WI38 (cell line): ENCODE data around the gene ALDH1B1.

Experiments
- H3K4me3 ChIP-seq: 2 replicates; pipeline ENCODE4 v1.5.1; 2011; ENCODE audit warnings: low read depth, mild to moderate bottlenecking, control low read depth, low read length
- TF ChIP-seq, protein P1 (sequence below): IDR thresholded peaks from 2 replicates; pipeline ENCODE4 v1.5.1; 2012; ENCODE audit warnings: low read depth, mild to moderate bottlenecking, control low read depth, low read length

ALDH1B1 gene

DNA sequence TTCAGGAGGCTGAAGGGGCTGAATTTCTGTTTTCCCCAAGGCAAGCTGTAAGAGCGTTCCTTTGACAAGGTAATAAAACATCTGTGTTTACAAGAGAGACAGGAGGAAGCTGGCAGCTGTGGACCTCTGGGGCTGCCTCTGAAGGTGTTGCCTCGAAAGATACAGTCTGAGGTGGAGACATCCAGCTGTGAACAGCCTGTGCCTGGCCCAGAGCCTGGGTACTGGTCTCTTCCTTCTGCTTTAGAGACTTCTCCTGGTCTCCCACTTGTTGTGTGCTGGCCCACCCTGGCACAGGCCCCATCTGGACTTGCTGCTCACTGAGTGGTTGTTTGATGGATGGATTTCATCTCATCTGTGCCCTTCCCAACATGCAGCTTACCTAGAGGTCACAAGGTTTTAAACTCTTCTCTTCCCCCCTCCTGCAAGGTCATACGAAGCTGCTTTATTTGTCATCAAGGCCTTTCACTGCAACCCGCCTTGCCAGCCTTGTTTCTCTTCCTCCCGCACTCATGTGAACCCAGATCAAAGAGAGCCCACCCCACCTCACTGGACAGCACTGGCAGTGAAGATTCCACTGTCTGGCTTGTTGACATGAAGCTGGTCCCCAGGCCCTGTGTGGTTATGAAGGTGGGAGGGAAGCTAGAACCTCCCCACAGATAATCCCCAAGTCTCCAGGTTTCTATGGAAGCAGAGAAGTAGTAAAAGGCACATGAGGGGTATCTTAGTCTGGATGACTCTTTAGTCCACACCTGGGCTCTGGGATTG, 35.0 kb upstream of the ALDH1B1 start:
- H3K4me3 ChIP-seq: no peak overlapping the region
- TF ChIP-seq, protein P1, sequence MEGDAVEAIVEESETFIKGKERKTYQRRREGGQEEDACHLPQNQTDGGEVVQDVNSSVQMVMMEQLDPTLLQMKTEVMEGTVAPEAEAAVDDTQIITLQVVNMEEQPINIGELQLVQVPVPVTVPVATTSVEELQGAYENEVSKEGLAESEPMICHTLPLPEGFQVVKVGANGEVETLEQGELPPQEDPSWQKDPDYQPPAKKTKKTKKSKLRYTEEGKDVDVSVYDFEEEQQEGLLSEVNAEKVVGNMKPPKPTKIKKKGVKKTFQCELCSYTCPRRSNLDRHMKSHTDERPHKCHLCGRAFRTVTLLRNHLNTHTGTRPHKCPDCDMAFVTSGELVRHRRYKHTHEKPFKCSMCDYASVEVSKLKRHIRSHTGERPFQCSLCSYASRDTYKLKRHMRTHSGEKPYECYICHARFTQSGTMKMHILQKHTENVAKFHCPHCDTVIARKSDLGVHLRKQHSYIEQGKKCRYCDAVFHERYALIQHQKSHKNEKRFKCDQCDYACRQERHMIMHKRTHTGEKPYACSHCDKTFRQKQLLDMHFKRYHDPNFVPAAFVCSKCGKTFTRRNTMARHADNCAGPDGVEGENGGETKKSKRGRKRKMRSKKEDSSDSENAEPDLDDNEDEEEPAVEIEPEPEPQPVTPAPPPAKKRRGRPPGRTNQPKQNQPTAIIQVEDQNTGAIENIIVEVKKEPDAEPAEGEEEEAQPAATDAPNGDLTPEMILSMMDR: no peak

DNA sequence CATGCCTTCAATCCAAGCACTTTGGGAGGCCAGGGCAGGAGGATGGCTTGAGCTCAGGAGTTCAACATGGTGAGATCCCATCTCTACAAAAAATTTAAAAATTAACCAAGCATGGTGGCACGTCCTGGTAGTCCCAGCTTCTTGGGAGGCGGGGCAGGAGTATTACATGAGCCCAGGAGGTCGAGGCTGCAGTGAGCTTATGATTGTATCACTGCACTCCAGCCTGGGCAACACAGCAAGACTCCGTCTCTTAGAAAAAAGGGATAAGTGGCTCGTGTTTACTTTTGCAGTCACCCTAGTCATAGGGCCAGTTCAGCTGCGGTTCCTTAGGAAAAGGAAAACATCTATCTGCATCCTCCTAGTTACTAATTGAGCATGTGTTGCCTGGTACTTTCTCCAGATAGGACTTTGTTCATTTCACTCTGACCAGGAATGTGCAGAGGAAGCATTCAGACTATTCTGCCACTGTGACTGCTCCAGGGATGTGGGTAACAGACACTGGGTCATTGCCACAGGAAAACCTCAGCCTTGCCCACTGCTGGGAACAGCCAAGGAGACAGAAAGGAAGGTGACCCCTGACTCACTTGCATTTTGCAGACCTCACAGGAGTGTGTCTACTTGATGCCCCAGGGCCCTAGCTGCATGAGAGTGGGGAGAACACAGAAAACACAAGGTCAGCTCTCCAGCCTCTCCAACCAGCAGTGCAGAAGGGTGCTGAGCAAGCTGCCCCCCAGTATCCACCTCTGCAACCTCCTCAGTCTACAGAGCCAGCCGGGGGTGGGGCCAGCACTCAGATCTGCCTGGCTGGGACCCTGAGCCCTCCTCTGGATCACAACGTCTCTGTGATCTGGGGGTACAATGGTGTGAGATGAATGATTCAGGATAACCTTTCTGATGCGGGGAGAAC, 33.9 kb upstream of the ALDH1B1 start:
- no peak overlapping the region for H3K4me3 ChIP-seq
- TF ChIP-seq, protein P1: no peak

DNA sequence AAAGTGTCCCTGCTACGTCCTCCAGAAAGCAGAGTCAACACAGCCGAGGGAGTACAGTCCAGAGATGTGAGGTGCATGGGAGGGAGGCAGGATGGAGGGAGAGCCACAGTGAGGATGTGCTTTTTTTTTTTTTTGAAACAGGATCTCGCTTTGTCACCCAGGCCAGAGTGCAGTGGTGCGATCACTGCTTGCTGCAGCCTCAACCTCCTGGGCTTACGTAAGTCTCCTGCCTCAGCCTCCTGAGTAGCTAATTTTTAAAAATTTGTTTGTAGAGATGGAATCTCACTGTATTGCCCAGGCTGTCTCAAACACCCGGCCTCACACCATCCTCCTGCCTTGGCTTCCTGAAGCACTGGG, 33.2 kb upstream of the ALDH1B1 start:
- no peak overlapping the region for H3K4me3 ChIP-seq
- TF ChIP-seq, protein P1: no peak

DNA sequence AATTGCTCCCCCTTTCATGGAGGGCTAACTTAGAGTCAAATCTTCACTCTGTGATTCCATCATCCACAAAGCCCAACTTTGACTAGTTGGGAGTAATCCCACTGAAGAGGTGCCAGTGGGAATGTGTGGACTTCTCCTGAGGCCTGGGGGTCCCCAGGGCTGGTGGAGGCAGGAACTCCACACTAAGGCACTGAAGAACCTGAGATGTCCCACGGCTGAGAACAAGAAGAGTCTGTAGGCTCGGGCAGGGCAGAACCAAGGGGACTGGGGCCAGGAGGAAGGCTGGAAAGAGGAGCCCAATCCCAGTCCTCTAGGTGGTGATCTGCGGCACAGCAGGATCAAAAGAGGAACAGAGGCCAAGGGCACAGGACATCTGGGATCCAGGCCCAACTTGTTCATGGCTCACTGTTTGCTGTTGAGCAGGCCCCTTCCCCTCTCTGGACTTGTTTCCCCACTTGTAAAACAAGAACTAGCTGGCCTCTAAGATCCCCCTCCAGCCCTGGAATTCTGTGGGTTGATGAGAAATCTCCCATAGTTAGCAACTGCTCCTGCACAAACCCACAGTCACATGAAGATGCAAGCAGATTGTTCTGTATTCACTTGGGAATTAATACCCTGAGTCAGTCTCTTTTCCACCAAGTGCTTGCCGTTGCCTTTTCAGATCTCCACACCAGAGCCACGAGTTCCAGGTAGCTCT, 32.7 kb upstream of the ALDH1B1 start:
- TF ChIP-seq, protein P1: no peak
- H3K4me3 ChIP-seq: no peak overlapping the region

DNA sequence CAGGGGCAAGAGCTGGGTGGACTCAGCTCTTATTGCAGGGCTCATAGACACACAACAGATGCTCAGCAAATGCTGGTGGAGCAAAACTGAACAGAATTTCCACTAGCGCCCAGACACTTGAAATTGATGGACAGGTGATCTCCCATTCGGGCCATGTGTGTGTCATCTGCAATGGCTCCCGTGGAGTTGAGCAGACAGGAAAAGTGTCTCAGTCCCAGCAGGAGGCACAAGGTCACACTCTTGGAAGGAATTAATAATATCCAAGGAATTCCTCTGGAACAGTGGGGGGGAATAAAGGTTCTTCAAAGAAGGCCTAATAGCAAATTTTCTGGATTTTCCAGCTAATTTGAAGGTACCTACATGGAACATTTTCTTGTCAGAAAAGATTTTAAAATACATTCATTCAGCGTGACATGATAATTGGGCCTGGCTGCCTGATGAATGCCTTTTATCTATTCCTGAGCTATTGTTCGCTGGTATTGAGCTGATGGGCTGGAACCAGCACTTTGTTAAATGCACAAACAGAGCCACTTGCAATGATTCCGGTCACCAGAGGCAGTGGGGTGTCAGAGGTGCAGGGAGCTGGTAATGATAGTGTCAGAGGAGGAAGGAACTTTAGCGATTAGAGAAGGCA, 31.5 kb upstream of the ALDH1B1 start:
- TF ChIP-seq, protein P1: no peak
- no peak overlapping the region for H3K4me3 ChIP-seq

DNA sequence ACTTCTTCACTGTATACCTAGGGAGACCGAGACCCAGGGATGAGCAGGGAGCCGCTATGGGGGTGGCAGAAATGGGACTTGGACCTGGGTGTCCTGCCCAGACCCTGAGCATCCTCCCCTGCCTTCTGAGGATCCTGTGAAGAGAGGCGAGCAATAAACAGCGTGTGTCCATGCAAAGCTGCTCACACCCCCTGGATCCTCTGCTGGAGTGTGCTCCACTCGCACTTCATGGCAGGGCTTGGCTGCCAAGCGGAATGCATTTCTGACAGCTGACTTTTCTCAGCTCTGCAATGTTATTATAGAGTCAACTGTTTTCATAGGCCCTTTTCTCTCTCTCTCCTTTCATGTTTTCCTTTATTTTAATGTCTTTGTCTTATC, 31.0 kb upstream of the ALDH1B1 start:
- TF ChIP-seq, protein P1: no peak
- H3K4me3 ChIP-seq: no peak overlapping the region
